Keratinocyte (primary cell): ENCODE data around the gene JUP.

Source experiments
- EZH2 ChIP-seq: IDR thresholded peaks from one replicate; pipeline ENCODE4 v1.6.1; 2012; ENCODE audit warnings: inconsistent platforms, mild to moderate bottlenecking, low read length, moderate library complexity
- TF ChIP-seq, protein P1 (sequence below), 3 experiments: IDR thresholded peaks in 1 of 3; conservative IDR thresholded peaks in 1 of 3; optimal IDR thresholded peaks in 1 of 3; 2 replicates in 2 of 3; 3 replicates in 1 of 3; pipeline versions ENCODE3 to v1.5.1; 2011; ENCODE audit warnings: low read length in 3 of 3, mild to moderate bottlenecking in 3 of 3, moderate library complexity in 2 of 3, control low read depth in 1 of 3, inconsistent platforms in 1 of 3; ENCODE audit not compliant: insufficient read depth in 2 of 3; ENCODE audit errors: extremely low read depth in 1 of 3

DNA sequence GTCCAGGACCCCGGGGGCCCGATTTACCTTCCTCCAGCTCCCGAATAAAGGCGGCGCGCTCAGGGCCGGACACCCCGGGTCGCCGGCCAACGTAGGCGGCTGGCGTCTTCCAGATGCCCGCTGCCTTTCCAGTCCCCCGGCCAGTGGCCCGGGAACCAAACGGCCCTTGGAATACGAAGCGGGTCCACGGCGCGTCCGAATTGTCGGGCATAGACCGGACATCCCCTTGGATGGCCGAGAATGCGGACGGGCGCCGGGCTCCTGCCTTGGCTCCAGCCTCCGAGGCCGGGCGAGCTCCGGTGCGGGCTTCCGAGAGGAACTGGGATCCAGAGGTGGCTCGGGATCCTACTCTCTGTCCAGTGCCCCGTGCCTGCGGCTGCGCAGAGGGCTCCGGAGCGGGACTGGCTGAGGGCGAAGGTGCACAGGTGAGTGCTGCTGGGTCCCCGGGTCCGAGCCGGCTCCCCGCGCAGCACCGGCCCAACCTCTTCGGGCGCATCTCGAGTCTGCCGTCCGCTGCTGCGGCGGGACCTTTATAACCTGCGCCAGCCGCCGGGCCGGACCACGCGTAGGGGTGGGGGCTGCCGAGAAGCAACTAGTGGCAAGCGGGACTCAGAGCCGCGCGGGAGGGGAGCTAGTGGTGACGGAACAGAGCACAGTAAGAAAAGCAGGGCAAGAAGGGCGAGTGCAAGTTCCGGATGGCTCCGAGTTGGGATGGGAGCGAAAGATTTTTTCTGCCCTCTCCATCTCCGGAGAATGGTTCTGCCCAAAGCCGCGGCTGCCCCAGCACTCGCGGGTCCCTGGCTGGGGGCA is 52.2 kb downstream of the JUP start, which contains the start of gene HAP1:
- TF ChIP-seq, protein P1, sequence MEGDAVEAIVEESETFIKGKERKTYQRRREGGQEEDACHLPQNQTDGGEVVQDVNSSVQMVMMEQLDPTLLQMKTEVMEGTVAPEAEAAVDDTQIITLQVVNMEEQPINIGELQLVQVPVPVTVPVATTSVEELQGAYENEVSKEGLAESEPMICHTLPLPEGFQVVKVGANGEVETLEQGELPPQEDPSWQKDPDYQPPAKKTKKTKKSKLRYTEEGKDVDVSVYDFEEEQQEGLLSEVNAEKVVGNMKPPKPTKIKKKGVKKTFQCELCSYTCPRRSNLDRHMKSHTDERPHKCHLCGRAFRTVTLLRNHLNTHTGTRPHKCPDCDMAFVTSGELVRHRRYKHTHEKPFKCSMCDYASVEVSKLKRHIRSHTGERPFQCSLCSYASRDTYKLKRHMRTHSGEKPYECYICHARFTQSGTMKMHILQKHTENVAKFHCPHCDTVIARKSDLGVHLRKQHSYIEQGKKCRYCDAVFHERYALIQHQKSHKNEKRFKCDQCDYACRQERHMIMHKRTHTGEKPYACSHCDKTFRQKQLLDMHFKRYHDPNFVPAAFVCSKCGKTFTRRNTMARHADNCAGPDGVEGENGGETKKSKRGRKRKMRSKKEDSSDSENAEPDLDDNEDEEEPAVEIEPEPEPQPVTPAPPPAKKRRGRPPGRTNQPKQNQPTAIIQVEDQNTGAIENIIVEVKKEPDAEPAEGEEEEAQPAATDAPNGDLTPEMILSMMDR (optimal IDR thresholded peaks at IDR 0.05 in 1 of 3, IDR thresholded peaks at IDR 0.05 in 1 of 3, conservative IDR thresholded peaks at IDR 0.05 in 1 of 3; ENCODE audit: extremely low read depth in 1 of 3, insufficient read depth in 2 of 3, low read length in 3 of 3) = no peak
- peak; percentile 90 for TF ChIP-seq EZH2
